Mesothelial cell of epicardium (in vitro differentiated cells): ENCODE results near the gene KRT74. TPM values are rescaled to one million over a fixed set of nuclear protein-coding genes. Genes with fewer than 3 reads are reported as not detected.

ENCODE experiments used
- DNase-seq, 2 experiments: peaks; one replicate each; pipeline ENCODE4 v3.0.0; 2021; ENCODE audit warnings: low spot score in 2 of 2; ENCODE audit not compliant: unreplicated experiment in 2 of 2
- H3K27ac Mint-ChIP-seq: 2 replicates; pipeline ENCODE4 v1.8.0; 2021; ENCODE audit warnings: mixed read lengths
- H3K27me3 Mint-ChIP-seq: 2 replicates; pipeline ENCODE4 v1.8.0; 2021; ENCODE audit warnings: low read depth, mixed read lengths
- H3K36me3 Mint-ChIP-seq: 2 replicates; pipeline ENCODE4 v1.8.0; 2021; ENCODE audit warnings: mixed read lengths
- H3K4me1 Mint-ChIP-seq: 2 replicates; pipeline ENCODE4 v1.8.0; 2021; ENCODE audit warnings: mixed read lengths
- H3K4me3 Mint-ChIP-seq: 2 replicates; pipeline ENCODE4 v1.8.0; 2021; ENCODE audit warnings: mild to moderate bottlenecking, moderate library complexity, mixed read lengths
- H3K9me3 Mint-ChIP-seq: 2 replicates; pipeline ENCODE4 v1.8.0; 2021; ENCODE audit warnings: mixed read lengths
- total RNA-seq: library from RNA; stranded (reverse); gene quantifications from 3 replicates; pipeline ENCODE4 v1.2.1, GENCODE V29; 2021
- TF ChIP-seq, protein P1 (sequence below): fragments of 200-600 bp; sonication (generic); IDR thresholded peaks from one replicate; pipeline ENCODE4 v1.5.0; 2021; ENCODE audit warnings: antibody characterized with exemption; ENCODE audit not compliant: unreplicated experiment

KRT74 gene
- total RNA-seq, 1 donor from 2014 or later, result not detected

DNA sequence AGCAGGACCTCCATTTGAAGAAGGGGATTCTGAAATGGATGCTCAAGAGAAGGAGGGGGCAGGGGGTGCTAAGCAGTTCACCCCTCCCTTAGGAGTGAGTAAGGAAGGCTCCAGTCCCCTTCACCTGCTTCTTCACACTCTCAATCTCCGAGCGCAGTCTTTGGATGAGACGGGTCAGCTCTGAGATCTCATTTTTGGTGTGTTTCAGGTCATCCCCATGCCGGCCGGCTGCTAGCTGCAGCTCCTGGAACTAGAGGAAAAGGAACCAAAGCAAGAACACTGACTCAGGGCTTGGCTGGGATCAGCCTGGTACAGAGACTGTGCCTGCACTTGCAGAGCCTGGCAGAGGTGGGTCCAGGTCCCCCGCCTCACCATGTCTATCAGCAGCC, 37.4 kb upstream of the KRT74 start:
- peaks cover 78% of the 10 kb centered on the region for H3K27me3 Mint-ChIP-seq

DNA sequence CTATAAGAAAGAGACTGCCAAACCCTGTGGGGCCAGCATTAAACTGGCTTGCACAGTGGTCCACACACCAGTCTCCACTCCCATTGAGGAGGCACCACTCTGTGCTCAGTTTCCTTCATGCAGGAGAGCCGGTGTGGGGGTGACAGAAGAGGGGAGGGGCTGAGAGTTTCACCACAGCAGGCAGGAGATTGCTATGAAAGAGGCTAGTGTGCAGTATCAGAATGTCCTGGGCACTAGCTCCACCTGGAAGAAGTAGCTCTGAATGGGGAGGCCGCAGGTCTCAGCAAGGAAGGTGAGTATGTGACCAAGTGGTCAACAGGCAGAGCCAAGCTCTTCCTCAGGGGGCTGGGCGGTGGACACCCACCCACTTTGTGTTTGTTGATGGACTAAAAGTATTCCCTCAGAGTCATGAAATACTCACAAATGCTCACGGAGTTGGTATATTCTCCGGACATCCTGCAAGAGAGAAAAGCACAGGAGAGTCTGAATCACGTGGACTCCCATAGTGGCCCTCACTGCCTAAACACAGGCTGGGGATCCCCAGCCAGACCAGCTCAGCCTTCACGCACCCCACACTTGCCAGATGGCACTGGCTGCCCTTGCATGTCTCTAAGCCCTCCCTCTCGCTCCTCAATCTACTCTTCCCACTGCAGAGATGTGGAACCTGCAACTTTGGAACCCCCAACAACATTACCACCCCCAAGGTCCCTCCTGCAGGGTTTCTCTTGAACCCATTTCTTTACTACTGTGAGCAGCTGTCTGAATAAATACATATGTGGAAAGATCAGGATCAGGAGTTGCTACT, 35.4 kb upstream of the KRT74 start:
- Mint-ChIP-seq H3K9me3 (no peaks in the 10 kb centered on the region), H3K27ac (no peak overlapping the region), H3K4me1 (no peaks in the 10 kb centered on the region), H3K36me3 (no peaks in the 10 kb centered on the region), H3K27me3 (peaks cover 79% of the 10 kb centered on the region), H3K4me3 (no peak overlapping the region)
- no peak for DNase-seq
- TF ChIP-seq, protein P1, sequence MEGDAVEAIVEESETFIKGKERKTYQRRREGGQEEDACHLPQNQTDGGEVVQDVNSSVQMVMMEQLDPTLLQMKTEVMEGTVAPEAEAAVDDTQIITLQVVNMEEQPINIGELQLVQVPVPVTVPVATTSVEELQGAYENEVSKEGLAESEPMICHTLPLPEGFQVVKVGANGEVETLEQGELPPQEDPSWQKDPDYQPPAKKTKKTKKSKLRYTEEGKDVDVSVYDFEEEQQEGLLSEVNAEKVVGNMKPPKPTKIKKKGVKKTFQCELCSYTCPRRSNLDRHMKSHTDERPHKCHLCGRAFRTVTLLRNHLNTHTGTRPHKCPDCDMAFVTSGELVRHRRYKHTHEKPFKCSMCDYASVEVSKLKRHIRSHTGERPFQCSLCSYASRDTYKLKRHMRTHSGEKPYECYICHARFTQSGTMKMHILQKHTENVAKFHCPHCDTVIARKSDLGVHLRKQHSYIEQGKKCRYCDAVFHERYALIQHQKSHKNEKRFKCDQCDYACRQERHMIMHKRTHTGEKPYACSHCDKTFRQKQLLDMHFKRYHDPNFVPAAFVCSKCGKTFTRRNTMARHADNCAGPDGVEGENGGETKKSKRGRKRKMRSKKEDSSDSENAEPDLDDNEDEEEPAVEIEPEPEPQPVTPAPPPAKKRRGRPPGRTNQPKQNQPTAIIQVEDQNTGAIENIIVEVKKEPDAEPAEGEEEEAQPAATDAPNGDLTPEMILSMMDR, result no peak

More for the DNA sequence above, 37.4 kb upstream of the KRT74 start:
- TF ChIP-seq, protein P1, result no peak
- no peaks in the 10 kb centered on the region for H3K9me3 Mint-ChIP-seq
- H3K36me3 Mint-ChIP-seq, result no peaks in the 10 kb centered on the region
- no peak overlapping the region for H3K27ac Mint-ChIP-seq
- no peak overlapping the region for H3K4me3 Mint-ChIP-seq
- no peaks in the 10 kb centered on the region for H3K4me1 Mint-ChIP-seq
- DNase-seq, result peak in 1 of 2 experiments; percentile 24

DNA sequence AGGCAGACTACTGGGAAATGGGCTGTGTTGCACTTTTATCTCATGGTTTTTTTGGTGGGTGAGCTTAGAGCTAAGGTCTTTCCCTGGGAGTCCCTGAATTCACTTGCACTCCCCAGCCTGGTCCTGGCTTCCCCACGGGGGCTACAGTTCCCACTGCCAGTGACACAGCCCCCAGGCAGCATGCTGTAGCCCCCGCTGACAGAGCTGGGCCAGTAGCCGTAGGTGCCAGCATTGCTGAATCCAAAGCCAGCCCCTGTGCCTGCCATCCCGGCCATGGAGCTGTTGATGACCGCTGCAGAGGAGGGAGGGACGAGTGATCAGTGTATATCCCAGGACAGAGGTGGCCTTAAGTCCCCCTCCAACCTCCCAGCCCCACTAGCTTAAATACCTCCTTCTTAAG, 34.5 kb upstream of the KRT74 start:
- H3K4me1 Mint-ChIP-seq, result no peaks in the 10 kb centered on the region
- no peak overlapping the region for H3K4me3 Mint-ChIP-seq
- H3K9me3 Mint-ChIP-seq, result no peaks in the 10 kb centered on the region
- DNase-seq, result no peak
- TF ChIP-seq, protein P1, result no peak
- H3K36me3 Mint-ChIP-seq, result no peaks in the 10 kb centered on the region
- H3K27me3 Mint-ChIP-seq, result peaks cover 74% of the 10 kb centered on the region
- H3K27ac Mint-ChIP-seq, result no peak overlapping the region

DNA sequence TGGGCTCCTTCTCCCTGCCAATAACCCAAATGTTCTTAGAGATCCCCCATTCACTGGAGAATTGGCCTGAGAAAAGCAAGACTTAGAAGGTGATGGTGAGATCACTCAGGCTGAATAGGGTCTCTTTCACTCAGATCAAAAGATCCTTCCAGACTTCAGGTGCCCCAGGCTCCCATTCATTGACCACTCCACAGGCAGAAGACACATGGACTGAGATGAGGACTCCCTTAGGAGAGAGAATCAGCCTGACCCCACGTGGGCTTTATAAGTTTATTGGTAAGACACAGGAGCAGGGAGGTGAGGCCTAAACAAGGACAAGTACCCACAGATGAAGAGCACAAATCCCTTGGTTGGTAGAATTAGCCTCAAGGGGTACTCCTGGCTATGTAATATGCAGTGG, 33.7 kb upstream of the KRT74 start:
- H3K4me3 Mint-ChIP-seq, result no peak overlapping the region
- H3K27me3 Mint-ChIP-seq, result peaks cover 73% of the 10 kb centered on the region
- H3K27ac Mint-ChIP-seq, result no peak overlapping the region

DNA sequence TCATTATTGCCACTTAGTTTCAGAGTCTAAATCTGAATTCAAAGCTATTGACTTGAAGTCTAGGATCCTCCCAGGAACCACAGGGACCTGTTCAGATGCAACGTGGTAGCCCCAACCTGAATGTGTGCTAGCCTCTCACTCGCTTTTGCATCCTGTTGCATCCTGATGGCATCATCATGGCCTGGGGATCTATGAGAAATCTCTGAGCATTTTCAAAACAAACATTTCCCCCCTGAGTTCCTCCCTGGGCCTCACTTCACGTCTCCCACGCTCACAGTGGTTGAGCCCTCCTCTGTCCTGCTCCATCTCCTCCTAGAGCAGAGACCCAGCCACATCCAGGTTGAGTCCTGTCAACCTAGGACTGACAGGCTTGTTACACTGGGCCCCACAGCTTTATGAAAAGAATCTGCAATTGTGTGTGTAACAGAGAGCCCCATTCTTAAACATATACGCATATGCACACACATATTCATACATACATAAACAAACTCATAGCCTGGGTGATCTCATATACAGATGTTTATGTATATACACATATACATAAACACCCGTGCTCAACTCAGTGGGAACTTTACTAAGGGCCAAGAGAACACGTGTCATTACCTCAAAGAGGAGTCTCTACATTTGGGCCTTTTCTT, 33.1 kb upstream of the KRT74 start:
- H3K27me3 Mint-ChIP-seq, result peaks cover 72% of the 10 kb centered on the region
- H3K4me1 Mint-ChIP-seq, result no peaks in the 10 kb centered on the region
- H3K27ac Mint-ChIP-seq, result no peak overlapping the region
- H3K36me3 Mint-ChIP-seq, result no peaks in the 10 kb centered on the region
- no peaks in the 10 kb centered on the region for H3K9me3 Mint-ChIP-seq
- TF ChIP-seq, protein P1, result no peak
- H3K4me3 Mint-ChIP-seq, result no peak overlapping the region
- no peak for DNase-seq

More for the DNA sequence above, 33.7 kb upstream of the KRT74 start:
- TF ChIP-seq, protein P1, result no peak
- Mint-ChIP-seq H3K4me1 (no peaks in the 10 kb centered on the region), H3K36me3 (no peaks in the 10 kb centered on the region), H3K9me3 (no peaks in the 10 kb centered on the region)
- no peak for DNase-seq
